ENCODE results near the gene NF1. TPM values are rescaled to one million over a fixed set of nuclear protein-coding genes. Genes with fewer than 3 reads are reported as not detected.

NF1 gene
- total RNA-seq, 4 donors from 2014 or later = 15.6 to 48.4 (median 26.9) TPM

- H3K27me3 ChIP-seq = no peaks in the 10 kb centered on the region
- no peak overlapping the region for H3K27ac ChIP-seq
- intact Hi-C loops (cut with DNase I) = no loop called here
- H3K4me3 ChIP-seq = no peak overlapping the region
- H3K36me3 ChIP-seq = peaks cover 0 to 6% (median 0%) of the 10 kb centered on the region in 3 donors
- TF ChIP-seq POLR2A (IDR thresholded peaks at IDR 0.05) (no peak), CTCF (IDR thresholded peaks at IDR 0.05) (no peak)
- 71 to 92% methylated on average over 1 of the region's 1 CpG for WGBS, 2 donors
- H3K9me3 ChIP-seq = no peaks in the 10 kb centered on the region
- no peak for DNase-seq
- no peaks in the 10 kb centered on the region for H3K4me1 ChIP-seq
These were observed 200.7 kb downstream of the NF1 start for GRCh38 chr17:31295489-31295871.

GRCh38 chr17:31296142-31296541 is 201.4 kb downstream of the NF1 start:
- TF ChIP-seq POLR2A (IDR thresholded peaks at IDR 0.05) (no peak), CTCF (IDR thresholded peaks at IDR 0.05) (no peak)
- no peaks in the 10 kb centered on the region for H3K9me3 ChIP-seq
- WGBS, 2 donors = 77 to 87% methylated on average over 2 of the region's 2 CpGs
- no peak overlapping the region for H3K4me3 ChIP-seq
- H3K27me3 ChIP-seq = no peaks in the 10 kb centered on the region
- intact Hi-C loops (cut with DNase I) = no loop called here
- H3K4me1 ChIP-seq = no peaks in the 10 kb centered on the region
- H3K36me3 ChIP-seq = peaks cover 0 to 6% (median 0%) of the 10 kb centered on the region in 3 donors
- no peak overlapping the region for H3K27ac ChIP-seq
- no peak for DNase-seq

GRCh38 chr17:31297090-31297489 is 202.3 kb downstream of the NF1 start, which contains the start of gene OMG:
OMG (minus strand) TSS chr17:31297239; CDS start chr17:31296331, 908 bp downstream.
- no peak for TF ChIP-seq CTCF (IDR thresholded peaks at IDR 0.05)
- TF ChIP-seq POLR2A (IDR thresholded peaks at IDR 0.05) = no peak

GRCh38 chr17:31299624-31300023 is 204.8 kb downstream of the NF1 start:
- Histone ChIP-seq H3K27ac (no peak overlapping the region), H3K9me3 (no peaks in the 10 kb centered on the region), H3K36me3 (no peaks in the 10 kb centered on the region), H3K27me3 (no peaks in the 10 kb centered on the region), H3K4me3 (no peak overlapping the region), H3K4me1 (no peaks in the 10 kb centered on the region)
- no peak for DNase-seq
- no peak for TF ChIP-seq CTCF (IDR thresholded peaks at IDR 0.05)
- no peak for TF ChIP-seq POLR2A (IDR thresholded peaks at IDR 0.05)
- intact Hi-C loops (cut with DNase I) = no loop called here

More at GRCh38 chr17:31297090-31297489, 202.3 kb downstream of the NF1 start, which contains the start of gene OMG:
- no peak within 1 kb of the TSS for H3K27ac ChIP-seq
- H3K9me3 ChIP-seq = no peaks in the 10 kb centered on the region
- H3K27me3 ChIP-seq = no peaks in the 10 kb centered on the region
- intact Hi-C loops (cut with DNase I) = no loop called here
- peaks cover 0 to under 1% (median 0%) of the 10 kb centered on the region in 3 donors for H3K36me3 ChIP-seq
- no peaks in the 10 kb centered on the region for H3K4me1 ChIP-seq
- H3K4me3 ChIP-seq = no peak within 1 kb of the TSS
- DNase-seq = no peak
- WGBS, 2 donors = 84 to 91% methylated on average over 6 to 7 of the region's 7 CpGs

GRCh38 chr17:31307640-31308039 is 212.9 kb downstream of the NF1 start:
- Histone ChIP-seq H3K4me1 (no peaks in the 10 kb centered on the region), H3K27me3 (no peaks in the 10 kb centered on the region), H3K9me3 (no peaks in the 10 kb centered on the region), H3K27ac (peak overlapping the region in 1 of 4 donors; percentile 6), H3K4me3 (no peak overlapping the region), H3K36me3 (peaks cover 0 to 5% (median 0%) of the 10 kb centered on the region in 3 donors)
- intact Hi-C loops (cut with DNase I) = no loop called here
- WGBS, 2 donors = 71 to 76% methylated on average over 1 of the region's 1 CpG
- TF ChIP-seq POLR2A (IDR thresholded peaks at IDR 0.05) (no peak), CTCF (IDR thresholded peaks at IDR 0.05) (no peak)
- DNase-seq = no peak
